Transverse colon (tissue), 4 donors: ENCODE measurements around the gene ZBTB7A. TPM values are rescaled to one million over a fixed set of nuclear protein-coding genes. Genes with fewer than 3 reads are reported as not detected.
"Not testable (repeated sequence)": the region's sequence is repeated elsewhere in the genome, so short reads cannot be mapped to it uniquely, and the experiment has no call there.

Source experiments
- DNase-seq: peaks from one replicate; pipeline ENCODE4 v3.0.0-alpha.2; 2019
- H3K27ac ChIP-seq, 4 donors: fragments of 200-600 bp; sonication (generic); 2 replicates each; pipeline ENCODE4 v1.5.1; 2016 to 2018; ENCODE audit warnings: inconsistent platforms in 4 of 4
- H3K27me3 ChIP-seq: fragments of 200-600 bp; sonication (generic); 2 replicates; pipeline ENCODE4 v1.5.1; 2017; ENCODE audit warnings: inconsistent platforms
- H3K36me3 ChIP-seq, 4 donors: fragments of 200-600 bp; sonication (generic); 2 replicates each; pipeline ENCODE4 v1.5.1; 2017 to 2019; ENCODE audit warnings: inconsistent platforms in 4 of 4
- H3K4me1 ChIP-seq, 4 donors: fragments of 200-600 bp; sonication (generic); 2 replicates each; pipeline ENCODE4 v1.5.1; 2017 to 2020; ENCODE audit warnings: inconsistent platforms in 4 of 4
- H3K4me3 ChIP-seq, 4 donors: fragments of 200-600 bp; sonication (generic); 1 replicate in 1 of 4; 2 replicates in 3 of 4; pipeline versions ENCODE4 v1.5.1 to v1.6.1; 2017 to 2019; ENCODE audit warnings: inconsistent platforms in 4 of 4
- H3K9me3 ChIP-seq, 2 donors: fragments of 200-600 bp; sonication (generic); 2 replicates each; pipeline ENCODE4 v1.5.1; 2017 to 2019; ENCODE audit warnings: inconsistent platforms in 2 of 2
- CTCF ChIP-seq, 5 experiments: fragments of 200-600 bp in 3 of 5; fragments of 450-650 bp in 2 of 5; sonication (generic) in 3 of 5; IDR thresholded peaks; 1 replicate in 2 of 5; 2 replicates in 3 of 5; pipeline ENCODE4 v1.5.1; 2016 to 2017; ENCODE audit warnings: antibody characterized with exemption in 5 of 5, inconsistent platforms in 3 of 5, mild to moderate bottlenecking in 2 of 5, moderate library complexity in 1 of 5
- EP300 ChIP-seq: sonication (generic); formaldehyde crosslinking; IDR thresholded peaks from one replicate; pipeline ENCODE4 v1.6.1; 2017; ENCODE audit warnings: antibody characterized with exemption, low read depth
- POLR2A ChIP-seq: fragments of 450-650 bp; IDR thresholded peaks from one replicate; pipeline ENCODE4 v1.6.1; 2016; ENCODE audit warnings: antibody characterized with exemption, mild to moderate bottlenecking, moderate library complexity
- POLR2AphosphoS5 ChIP-seq, 3 donors: sonication (generic); formaldehyde crosslinking; IDR thresholded peaks; one replicate each; pipeline ENCODE4 v1.6.1; 2016; ENCODE audit warnings: antibody characterized with exemption in 3 of 3
- WGBS, 2 donors: methylation state at CpG; one replicate each; pipeline ENCODE4 v1.1.5; 2018; ENCODE audit warnings: low coverage in 1 of 2; 5-methylcytosine and 5-hydroxymethylcytosine counted together
- in situ Hi-C, 4 donors: fragments of 200-750 bp; cut with MboI; loops; one replicate each; pipeline versions ENCODE4 v1.15.0 to v1.15.1; 2017; ENCODE audit warnings: low sequenced_read_pairs in 3 of 4, low pct_ligation_motif_present in 1 of 4, low pct_unique_long_range_greater_than_20kb in 1 of 4
- intact Hi-C: fragments of 100-400 bp; cut with DNase I; formaldehyde crosslinking; loops from one replicate; pipeline ENCODE4 v1.15.1; 2023; ENCODE audit warnings: low total_unique reads
- total RNA-seq, 4 donors: library from RNA; depleted of rRNA; stranded (reverse); fragments of >200 nt; gene quantifications; one replicate each; pipeline ENCODE4 v1.1.0, GENCODE V29; 2016

Gene ZBTB7A
- total RNA-seq, 4 donors from 2014 or later = 101 to 224 (median 141) TPM

- H3K36me3 ChIP-seq = peaks cover 0 to 8% (median 0%) of the 10 kb centered on the region in 4 donors
- no peaks in the 10 kb centered on the region for H3K9me3 ChIP-seq
- TF ChIP-seq POLR2AphosphoS5 (IDR thresholded peaks at IDR 0.05) (peak in 2 of 3 donors; percentile 18 to 24), CTCF (IDR thresholded peaks at IDR 0.05) (no peak), POLR2A (no peak), EP300 (peak; percentile 30)
- H3K4me1 ChIP-seq = peaks cover 47 to 72% (median 54%) of the 10 kb centered on the region in 4 donors
- in situ Hi-C loops = no loop called here
- H3K27ac ChIP-seq = peak overlapping the region; percentile 90 to 93 (median 91)
- WGBS, 2 donors = 68% methylated on average over 23 of the region's 24 CpGs; no CpG with 5 or more reads in 1 of the 2 donors
- intact Hi-C loops = no loop called here
- DNase-seq = no peak
- H3K27me3 ChIP-seq = no peaks in the 10 kb centered on the region
- peak overlapping the region in 1 of 4 donors; percentile 94 for H3K4me3 ChIP-seq
Observed at GRCh38 chr19:4009990-4010807, 56.5 kb downstream of the ZBTB7A start.

GRCh38 chr19:4007836-4008539 lies 58.7 kb downstream of the ZBTB7A start:
- TF ChIP-seq POLR2A = no peak
- TF ChIP-seq POLR2AphosphoS5 (IDR thresholded peaks at IDR 0.05) = no peak
- no peak for TF ChIP-seq CTCF (IDR thresholded peaks at IDR 0.05)
- no peak for TF ChIP-seq EP300
- in situ Hi-C loops = no loop called here
- peak; percentile 48 for DNase-seq
- 1% methylated on average over 43 of the region's 55 CpGs; no CpG with 5 or more reads in 1 of the 2 donors for WGBS, 2 donors
- no peaks in the 10 kb centered on the region for H3K27me3 ChIP-seq
- no peaks in the 10 kb centered on the region for H3K9me3 ChIP-seq
- peak overlapping the region; percentile 90 to 93 (median 91) for H3K27ac ChIP-seq
- H3K36me3 ChIP-seq = no peaks in the 10 kb centered on the region
- intact Hi-C loops = no loop called here
- peaks cover 38 to 50% (median 44%) of the 10 kb centered on the region in 4 donors for H3K4me1 ChIP-seq
- H3K4me3 ChIP-seq = peak overlapping the region; percentile 88 to 98 (median 92)

- WGBS, 2 donors = 0 to 1% methylated on average over 1 to 68 of the region's 91 CpGs
- Histone ChIP-seq H3K4me3 (peak within 1 kb of the TSS; percentile 88 to 98 (median 92)), H3K36me3 (no peaks in the 10 kb centered on the region), H3K27me3 (no peaks in the 10 kb centered on the region), H3K27ac (peak within 1 kb of the TSS; percentile 90 to 93 (median 91)), H3K9me3 (no peaks in the 10 kb centered on the region), H3K4me1 (peaks cover 36 to 45% (median 40%) of the 10 kb centered on the region in 4 donors)
- TF ChIP-seq CTCF (IDR thresholded peaks at IDR 0.05) (no peak), POLR2A (peak; percentile 56), POLR2AphosphoS5 (IDR thresholded peaks at IDR 0.05) (peak; percentile 3 to 84 (median 58))
- peak; percentile 96 for DNase-seq
- intact Hi-C loops = no loop called here
- in situ Hi-C loops = no loop called here
Observed at GRCh38 chr19:4007021-4007835, 59.5 kb downstream of the ZBTB7A start, which contains the start of gene PIAS4. PIAS4 (plus strand) TSS chr19:4007736; CDS start chr19:4007761, 25 bp downstream.

- H3K27me3 ChIP-seq, H3K36me3 ChIP-seq, H3K27ac ChIP-seq, H3K9me3 ChIP-seq, DNase-seq, intact Hi-C loops, H3K4me3 ChIP-seq, in situ Hi-C loops: not testable (repeated sequence)
- WGBS, 2 donors = 96 to 100% methylated on average over 4 to 9 of the region's 9 CpGs
- peaks cover 25 to 32% (median 29%) of the 10 kb centered on the region in 4 donors for H3K4me1 ChIP-seq
Observed at GRCh38 chr19:4005436-4005835, 61.3 kb downstream of the ZBTB7A start.

- H3K4me1 ChIP-seq, H3K9me3 ChIP-seq, in situ Hi-C loops, H3K4me3 ChIP-seq, H3K27ac ChIP-seq, intact Hi-C loops, DNase-seq, H3K27me3 ChIP-seq, H3K36me3 ChIP-seq: not testable (repeated sequence)
- 80 to 89% methylated on average over 1 to 5 of the region's 5 CpGs for WGBS, 2 donors
Observed at GRCh38 chr19:4000798-4001197, 65.9 kb downstream of the ZBTB7A start.

- WGBS, 2 donors = 79 to 100% methylated on average over 1 to 29 of the region's 29 CpGs
Observed at GRCh38 chr19:3998667-3999412, 67.9 kb downstream of the ZBTB7A start.

More at GRCh38 chr19:3998667-3999412, 67.9 kb downstream of the ZBTB7A start:
- intact Hi-C loops, H3K36me3 ChIP-seq, H3K27me3 ChIP-seq, H3K27ac ChIP-seq, DNase-seq, H3K4me3 ChIP-seq, H3K4me1 ChIP-seq, H3K9me3 ChIP-seq: not testable (repeated sequence)
- in situ Hi-C loops = loop anchor here in 1 of 4 donors (25.0 kb wide), 1 partner anchor 138 kb away; no protein-coding TSS in a partner anchor
